ENCODE results near the gene ZBTB7B. TPM values are rescaled to one million over a fixed set of nuclear protein-coding genes. Genes with fewer than 3 reads are reported as not detected.
"Not testable (repeated sequence)": the region's sequence is repeated elsewhere in the genome, so short reads cannot be mapped to it uniquely, and the experiment has no call there.

The ZBTB7B gene
- total RNA-seq, 1 donor from 2014 or later = 89.5 TPM

DNA sequence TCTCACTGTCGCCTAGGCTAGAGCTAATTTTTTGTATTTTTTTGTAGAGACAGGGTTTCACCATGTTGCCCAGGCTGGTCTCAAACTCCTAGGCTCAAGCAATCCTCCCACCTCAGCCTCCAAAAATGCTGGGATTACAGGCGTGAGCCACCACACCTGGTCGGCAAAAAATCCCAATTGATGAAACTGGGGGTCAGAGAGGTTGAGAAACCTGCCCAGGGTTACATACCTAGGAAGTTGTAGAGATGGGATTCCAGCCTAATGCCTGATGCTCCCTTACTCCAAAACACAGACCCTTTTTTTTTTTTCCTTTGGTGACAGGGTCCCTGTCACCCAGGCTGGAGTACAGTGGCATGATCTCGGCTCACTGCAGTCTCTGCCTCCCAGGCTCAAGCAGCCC lies 15.9 kb upstream of the ZBTB7B start:
- ATAC-seq; DNase-seq (ENCODE audit: low spot score): not testable (repeated sequence)

DNA sequence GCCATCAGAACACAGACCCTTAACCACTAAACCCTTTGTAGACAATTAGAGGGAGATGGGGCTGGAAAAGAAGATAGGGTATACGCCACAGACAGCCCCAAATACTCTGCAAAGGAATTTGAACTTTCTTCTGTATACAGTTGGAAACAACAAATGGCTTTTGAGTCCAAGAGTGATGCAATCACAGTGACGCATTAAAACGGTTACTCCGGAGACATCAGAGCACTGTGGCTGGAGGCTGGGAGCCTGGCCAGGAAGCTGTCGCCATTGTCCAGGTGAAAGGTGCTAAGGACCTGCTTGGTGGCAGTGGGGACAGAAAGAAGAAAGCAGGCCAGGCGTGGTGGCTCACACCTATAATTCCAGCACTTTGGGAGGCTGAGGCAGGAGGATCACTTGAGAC lies 15.3 kb upstream of the ZBTB7B start:
- ATAC-seq = peak; percentile 50
- peak; percentile 86 for DNase-seq (ENCODE audit: low spot score)

DNA sequence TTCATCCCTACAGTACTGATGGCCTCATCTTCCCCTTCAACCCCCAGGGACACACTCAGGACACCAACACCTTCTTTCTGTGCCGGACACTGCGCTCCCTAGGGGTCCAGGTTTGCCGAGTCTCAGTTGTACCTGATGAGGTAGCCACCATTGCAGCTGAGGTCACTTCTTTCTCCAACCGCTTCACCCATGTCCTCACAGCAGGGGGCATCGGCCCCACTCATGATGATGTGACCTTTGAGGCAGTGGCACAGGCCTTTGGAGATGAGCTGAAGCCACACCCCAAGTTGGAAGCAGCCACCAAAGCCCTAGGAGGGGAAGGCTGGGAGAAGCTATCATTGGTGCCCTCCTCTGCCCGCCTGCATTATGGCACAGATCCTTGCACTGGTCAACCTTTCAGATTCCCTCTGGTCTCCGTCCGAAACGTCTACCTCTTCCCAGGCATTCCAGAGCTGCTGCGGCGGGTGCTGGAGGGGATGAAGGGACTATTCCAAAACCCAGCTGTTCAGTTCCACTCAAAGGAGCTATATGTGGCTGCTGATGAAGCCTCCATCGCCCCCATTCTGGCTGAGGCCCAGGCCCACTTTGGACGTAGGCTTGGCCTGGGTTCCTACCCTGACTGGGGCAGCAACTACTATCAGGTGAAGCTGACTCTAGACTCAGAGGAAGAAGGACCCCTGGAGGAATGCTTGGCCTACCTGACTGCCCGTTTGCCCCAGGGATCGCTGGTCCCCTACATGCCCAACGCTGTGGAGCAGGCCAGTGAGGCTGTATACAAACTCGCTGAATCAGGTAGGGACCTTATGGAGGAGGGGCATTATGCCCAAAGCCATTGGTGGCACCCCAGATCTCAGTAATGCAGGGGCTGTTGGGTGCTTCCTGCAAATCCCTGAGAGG lies 14.3 kb upstream of the ZBTB7B start:
- no peak for DNase-seq (ENCODE audit: low spot score)
- ATAC-seq = no peak

DNA sequence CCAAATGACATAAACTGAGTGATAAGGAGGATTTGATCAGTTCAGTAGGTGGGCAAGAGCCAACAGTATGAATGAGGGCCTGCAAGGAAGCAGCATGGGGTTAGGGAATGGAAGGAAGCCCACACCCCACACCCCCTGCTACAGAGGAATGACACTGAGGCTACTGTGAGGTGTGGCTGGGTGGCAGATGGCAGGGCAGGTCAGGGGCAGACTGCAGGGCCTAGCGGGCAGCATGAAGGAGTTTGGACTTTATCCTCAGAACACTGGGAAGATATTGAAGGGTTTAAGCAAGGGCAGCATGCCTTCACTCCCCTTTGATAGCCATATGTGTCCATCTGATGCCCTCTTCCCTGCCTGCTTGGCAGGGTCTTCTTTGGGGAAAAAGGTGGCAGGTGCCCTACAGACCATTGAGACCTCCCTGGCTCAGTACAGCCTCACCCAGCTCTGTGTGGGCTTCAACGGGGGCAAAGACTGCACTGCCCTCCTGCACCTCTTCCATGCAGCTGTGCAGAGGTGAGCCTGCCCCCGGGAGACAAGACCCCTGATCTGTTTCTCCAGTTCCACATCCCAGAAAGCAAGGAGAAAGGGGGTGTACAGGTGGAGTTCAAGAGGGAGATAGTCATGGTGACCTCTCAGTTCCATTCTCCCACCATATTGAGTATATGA lies 13.3 kb upstream of the ZBTB7B start:
- ATAC-seq = peak; percentile 28
- DNase-seq (ENCODE audit: low spot score) = no peak

DNA sequence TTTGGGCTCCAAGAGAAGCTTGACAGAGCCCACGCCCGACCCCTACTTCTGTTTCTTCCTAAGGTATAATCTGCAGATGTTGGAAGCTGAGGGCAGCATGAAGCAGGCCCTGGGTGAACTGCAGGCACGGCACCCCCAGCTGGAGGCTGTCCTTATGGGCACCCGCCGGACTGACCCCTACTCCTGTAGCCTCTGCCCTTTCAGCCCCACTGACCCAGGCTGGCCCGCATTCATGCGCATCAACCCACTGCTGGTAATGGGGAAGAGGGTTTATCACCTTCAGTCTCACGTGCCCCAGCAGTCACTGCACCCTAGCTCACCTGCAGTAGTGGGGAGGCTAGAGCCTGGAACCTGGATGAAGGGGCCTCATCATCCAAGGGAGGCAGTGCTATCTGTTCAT lies 12.3 kb upstream of the ZBTB7B start:
- ATAC-seq (no peak), DNase-seq (ENCODE audit: low spot score) (no peak)

DNA sequence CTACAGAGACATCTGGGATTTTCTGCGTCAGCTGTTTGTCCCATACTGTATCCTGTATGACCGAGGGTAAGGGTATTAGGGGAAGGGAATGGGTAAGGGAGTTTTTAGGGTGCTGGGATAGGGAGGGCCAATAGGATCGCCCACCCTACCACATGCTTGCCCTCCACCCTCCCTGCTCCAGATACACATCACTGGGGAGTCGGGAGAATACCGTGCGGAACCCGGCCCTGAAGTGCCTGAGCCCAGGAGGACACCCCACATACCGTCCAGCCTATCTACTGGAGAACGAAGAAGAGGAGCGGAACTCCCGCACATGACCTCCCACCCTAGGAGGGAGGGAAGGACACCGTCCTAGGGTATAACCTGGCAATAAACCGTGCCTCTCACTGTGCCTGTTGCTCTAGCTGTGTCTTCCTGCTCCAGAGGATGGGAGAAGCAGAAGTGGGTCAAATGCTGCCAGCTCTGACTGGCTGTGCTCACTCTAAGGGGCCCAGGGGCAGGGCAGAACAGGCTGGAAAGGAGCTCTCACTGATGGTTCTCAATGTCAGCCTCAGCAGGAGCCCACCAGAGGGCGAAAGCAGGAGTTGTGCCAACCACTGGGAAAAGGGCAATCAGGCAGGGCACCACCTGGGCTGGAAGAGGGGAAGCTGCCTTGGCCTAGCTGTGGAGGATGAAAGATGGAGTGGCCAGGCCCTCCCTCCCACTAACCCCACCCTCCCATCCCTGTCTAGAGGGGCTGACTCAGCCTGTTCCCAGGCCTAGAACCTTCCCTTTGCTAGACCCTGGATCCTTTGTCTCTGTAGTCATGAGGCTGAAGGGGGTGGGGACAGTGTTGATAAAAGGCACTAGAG lies 9.7 kb upstream of the ZBTB7B start:
- DNase-seq (ENCODE audit: low spot score) (no peak), ATAC-seq (no peak)

DNA sequence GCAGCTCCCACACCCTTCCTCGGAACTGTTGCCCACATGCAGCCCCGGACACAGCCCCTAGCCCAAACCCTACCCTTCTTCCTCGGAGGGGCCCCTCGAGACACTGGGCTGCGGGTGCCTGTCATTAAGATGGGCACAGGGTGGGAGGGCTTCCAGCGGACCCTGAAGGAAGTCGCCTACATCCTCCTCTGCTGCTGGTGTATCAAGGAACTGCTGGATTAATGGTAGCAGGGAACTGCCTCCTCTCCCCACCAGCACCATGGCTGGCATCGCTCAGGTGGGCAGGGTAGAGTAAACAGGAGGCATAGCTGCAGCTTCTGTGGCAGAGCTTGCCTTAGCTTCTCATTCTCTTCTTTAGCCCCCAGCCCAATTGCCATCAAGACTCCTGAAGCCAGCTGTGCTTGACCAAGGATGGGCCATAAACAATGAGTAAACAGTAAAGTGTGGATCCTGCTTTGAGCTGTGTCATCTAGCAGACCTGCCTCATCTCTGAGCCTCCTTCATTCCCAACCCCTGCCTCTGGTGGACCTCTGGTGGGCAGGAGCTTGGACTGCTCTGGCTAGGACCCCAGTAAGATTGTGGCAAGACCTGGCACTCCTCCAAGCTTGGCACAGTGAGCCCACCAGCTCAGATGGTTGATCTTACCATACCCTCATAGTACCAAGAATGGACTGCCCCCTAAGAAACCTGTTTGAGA lies 8.9 kb upstream of the ZBTB7B start, which contains the start of gene LENEP:
Gene LENEP (plus strand): TSS at position 15 of the 697 bp plus-strand sequence. CDS start 22 bp downstream, at position 37.
- no peak for ATAC-seq
- no peak for DNase-seq (ENCODE audit: low spot score)

DNA sequence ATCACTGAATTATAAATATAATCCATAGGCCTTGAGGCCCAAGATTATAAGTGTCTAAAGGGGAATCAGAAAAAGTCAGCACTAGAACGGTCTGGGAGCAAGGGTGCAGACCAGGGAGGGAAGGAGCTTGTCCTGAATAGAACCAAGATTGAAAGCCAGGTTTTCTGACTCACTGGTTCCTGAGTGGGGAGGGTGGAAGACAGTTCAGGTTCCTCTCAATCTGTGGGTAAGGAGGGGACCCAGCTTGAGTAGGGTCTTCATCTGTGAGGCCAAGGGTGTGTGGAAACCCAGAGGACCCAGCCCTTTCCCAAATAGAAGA lies 8.4 kb upstream of the ZBTB7B start:
- ATAC-seq = no peak

DNA sequence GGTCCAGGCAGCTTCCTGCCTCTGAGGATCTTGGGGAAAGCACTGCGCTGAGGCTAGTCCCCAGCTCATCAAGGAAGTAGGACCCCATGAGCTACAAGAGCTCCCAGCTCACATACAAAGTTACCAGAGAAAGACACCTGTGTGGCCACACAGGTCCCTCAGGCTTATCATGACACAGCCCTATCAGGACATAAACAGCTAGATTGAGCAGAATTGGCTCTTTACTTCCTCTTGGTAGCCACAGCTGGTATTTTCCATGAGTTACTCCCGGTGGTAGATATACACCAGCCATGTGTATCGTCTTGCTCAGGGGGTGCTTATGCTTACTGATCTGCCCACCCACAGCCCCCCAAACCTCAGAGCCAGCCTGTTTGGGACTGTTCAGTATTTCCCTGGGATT lies 8.0 kb upstream of the ZBTB7B start:
- DNase-seq (ENCODE audit: low spot score) (no peak), ATAC-seq (no peak)

More for the DNA sequence above, 8.4 kb upstream of the ZBTB7B start:
- no peak for DNase-seq (ENCODE audit: low spot score)

DNA sequence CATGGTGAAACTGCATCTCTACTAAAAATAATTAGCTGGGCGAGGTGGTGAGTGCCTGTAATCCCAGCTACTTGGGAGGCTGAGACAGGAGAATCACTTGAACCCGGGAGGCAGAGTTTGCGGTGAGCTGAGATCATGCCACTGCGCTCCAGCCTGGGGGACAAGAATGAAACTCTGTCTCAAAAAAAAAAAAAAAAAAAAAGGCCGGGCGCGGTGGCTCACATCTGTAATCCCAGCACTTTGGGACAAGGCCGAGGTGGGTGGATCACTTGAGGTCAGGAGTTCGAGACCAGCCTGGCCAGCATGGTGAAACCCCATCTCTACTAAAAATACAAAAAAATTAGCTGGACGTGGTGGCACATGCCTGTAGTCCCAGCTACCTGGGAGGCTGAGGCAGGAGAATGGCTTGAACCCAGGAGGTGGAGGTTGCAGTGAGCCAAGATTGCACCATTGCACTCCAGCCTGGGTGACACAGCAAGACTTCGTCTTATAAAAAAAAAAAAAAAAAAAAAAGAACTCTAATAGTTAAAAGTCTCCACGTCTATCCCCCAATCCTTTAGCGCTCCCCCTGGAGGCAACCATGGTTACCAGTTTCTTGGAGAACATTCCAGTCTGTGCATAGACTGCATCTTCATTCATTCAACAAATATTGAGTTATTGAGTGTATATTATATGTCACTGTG lies 7.2 kb upstream of the ZBTB7B start:
- peak; percentile 47 for ATAC-seq

DNA sequence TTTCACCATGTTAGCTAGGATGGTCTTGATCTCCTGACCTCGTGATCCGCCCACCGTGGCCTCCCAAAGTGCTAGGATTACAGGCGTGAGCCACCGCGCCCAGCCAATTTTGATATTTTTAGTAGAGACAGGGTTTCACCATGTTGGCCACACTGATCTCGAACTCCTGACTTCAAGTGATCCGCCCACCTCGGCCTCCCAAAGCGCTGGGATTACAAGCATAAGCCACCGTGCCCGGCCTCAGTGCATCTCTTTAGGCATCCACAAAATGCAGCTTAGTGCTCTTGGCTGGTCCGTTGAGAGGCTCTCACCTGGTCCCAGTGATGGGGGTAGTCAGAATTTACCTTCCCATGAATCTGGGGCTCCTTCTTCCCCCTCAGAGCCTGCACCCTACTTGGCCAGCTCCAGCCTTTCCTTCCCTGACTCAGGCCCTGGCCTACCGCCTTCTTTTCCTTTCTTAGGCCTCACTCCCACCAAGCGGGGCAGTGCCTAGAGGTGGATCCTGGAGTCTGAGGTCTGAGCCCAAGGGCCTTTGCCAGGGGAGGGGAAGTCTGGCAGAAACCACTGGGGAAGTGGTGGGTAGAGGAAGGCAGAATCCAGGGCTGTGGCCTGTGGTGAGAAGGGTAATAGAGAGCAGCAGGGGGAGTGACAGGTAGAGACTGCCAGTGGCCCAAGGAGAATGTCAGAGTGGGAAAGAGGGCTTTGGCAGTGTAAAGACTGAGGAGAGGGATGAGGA lies 5.5 kb upstream of the ZBTB7B start:
- peak; percentile 45 for DNase-seq (ENCODE audit: low spot score)
- ATAC-seq = no peak

More for the DNA sequence above, 7.2 kb upstream of the ZBTB7B start:
- peak; percentile 60 for DNase-seq (ENCODE audit: low spot score)

DNA sequence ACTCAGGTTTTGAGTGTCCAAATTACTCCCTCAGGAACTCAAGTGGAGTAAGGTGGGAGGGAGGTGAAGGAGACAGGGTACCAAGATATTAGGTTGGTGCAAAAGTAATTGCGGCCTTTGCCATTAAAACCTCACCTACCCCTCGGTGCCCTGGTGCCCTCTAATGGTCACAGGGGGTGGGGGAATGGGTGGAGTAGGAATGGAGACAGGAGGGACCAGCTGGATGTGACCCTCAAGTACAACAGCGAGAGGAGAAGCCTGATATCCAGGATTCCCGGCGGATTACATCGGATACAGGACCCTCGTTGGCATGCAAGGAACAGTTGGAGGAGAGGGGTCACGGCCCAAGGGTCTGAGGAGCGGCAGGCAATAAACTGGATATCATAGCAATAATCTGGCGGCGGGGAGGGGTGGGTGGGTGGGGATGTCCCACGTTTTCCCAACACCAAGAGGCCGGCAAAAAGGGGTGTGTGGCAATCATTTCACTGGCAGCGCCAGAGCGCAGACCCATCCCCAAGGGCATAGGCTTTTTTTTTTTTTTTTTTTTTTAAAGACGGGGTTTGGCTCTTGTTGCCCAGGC lies 4.3 kb upstream of the ZBTB7B start:
- DNase-seq (ENCODE audit: low spot score) = peak; percentile 51
- no peak for ATAC-seq

DNA sequence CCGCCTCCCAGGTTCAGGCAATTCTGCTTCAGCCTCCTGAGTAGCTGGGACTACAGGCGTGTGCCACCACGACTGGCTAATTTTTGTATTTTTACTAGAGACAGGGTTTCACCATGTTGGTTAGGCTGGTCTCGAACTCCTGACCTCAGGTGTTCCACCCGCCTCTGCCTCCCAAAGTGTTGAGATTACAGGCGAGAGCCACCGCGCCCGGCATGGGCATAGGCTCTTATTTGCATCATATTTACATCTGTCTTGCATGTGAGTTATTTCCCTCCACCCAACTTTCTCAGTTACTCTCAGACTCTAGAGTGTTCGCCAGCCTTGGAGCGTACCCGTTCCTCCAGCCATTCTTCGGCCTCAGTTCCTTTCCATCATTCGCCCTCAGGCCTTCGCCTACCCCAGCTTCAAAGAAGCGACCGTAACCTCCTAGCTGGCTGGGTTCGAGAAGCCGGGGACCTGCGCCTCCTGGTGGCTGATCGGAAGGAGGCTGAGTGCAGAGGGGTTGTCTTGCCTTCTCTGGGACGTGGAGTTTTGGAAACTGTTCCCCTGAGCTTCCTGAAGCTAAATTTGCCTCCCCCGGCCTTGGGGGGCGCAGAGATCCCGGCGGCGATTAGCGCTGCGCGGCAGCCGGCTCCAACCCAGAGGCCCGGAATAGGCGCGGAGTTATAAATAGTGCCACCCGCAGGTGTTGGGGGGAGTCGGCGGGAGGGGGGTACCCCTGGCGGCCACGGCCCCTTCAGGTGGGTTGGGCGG lies 3.6 kb upstream of the ZBTB7B start:
- ATAC-seq (no peak), DNase-seq (ENCODE audit: low spot score) (peak; percentile 68)

DNA sequence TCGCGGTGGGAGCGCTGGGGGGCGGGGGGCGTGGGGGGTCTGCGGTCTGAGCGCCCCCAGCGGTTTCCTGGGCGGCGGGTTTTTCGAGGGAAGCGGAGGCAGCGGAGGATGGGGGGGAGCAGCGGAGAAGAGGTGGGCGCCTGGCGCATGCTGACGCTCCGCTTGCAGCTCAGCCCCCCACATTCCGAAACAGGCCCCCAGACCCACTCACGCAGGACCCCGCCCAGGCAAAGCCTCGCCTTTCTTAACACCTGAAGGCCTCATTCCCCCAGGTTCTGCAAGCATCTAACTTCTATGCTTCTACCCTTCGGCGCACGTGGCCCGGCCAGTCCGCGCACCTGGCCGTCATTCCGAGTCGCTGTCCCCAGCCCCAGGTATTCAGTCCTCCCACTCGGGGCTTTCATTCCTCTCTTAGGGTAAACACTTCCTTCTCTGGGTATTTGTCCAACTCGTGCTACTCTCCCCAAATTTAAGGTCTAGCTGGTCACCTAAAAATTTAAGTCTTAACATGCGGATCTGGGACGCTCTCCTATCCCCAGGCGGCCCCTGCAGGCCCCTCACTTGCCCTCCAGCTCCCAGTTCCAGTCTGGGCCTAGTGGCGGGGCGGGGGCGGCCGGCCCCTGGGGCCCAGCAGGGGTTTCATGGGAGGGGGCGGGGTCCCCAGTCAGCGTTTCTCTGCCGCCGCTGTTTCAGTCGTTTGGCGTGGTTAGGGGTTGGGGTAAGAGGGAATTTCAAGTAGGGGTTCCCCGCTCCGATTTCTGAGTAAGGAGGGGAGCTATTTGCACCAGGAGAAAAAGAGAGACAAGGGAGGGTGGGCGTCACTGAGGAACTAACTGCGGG lies 2.8 kb upstream of the ZBTB7B start:
- DNase-seq (ENCODE audit: low spot score) (no peak), ATAC-seq (no peak)

DNA sequence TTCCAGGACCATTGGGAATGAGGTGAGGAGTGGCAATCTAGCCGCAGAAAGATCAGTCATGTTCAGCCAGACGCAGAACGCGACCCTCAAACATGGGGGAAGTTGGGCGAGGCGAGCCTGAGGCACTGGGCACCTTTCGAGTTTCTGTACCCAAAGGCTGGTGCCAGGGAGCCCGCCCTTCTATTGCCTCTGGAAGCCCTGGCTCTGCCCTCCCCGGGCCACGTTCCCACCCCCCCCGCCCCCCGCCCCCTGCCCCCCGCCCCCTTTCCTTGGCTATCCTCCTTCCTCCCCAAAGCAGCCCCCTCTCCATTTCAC lies 2.2 kb upstream of the ZBTB7B start:
- DNase-seq (ENCODE audit: low spot score) (peak; percentile 72), ATAC-seq (no peak)

DNA sequence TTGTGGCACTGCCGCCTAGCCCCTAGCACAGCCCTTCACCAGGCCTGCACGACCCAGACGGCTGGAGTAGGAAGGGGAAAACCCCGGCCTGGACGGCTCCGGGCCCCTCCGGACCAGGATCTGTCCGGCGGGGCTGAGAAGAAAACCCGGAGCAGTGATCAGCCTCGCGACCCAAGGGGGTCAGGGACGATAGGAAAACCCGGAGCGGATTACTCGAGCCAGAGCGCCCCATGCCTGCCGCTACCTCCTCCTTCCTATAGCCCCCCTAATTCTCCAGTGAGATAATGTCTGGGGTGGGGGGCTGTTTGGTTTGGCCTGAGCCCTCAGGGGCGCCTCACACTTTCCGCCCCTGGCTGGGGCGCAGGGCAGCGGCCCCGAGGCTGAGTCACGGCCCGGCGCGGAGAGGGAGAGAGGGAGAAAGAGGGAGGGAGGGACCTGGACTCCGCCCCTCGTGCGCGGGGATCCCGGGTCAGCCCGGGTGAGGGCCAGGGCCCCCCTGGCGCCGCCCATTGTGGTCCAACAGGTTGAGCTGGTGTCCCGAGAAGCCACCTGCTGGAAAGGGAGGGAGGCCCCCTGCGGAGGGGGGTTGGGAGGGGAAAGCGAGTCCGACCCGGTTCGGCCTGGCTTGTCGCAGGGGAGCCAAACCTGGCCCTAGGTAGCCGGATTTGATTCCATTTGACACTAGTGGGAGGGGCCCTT lies 1.7 kb upstream of the ZBTB7B start:
- DNase-seq (ENCODE audit: low spot score) (peak; percentile 97), ATAC-seq (peak; percentile 56)

DNA sequence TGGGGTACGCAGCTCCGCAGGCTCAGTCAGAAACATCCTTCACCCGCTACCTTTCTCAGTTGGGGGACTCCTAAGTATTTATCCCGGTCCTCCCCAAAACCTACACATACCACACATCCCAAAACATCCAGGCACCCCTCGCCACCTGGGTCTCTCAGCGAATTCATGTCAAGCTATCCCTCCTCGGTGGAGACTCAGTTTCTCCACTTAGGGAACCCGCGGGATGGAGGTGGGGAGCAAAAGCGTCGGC lies 1.3 kb upstream of the ZBTB7B start:
- DNase-seq (ENCODE audit: low spot score) (no peak), ATAC-seq (no peak)
